SIG-M5 treated with dmso at 0.1 percent for 504 hours (cell line): Measurements from ENCODE around the gene GPR39.
"Not testable (repeated sequence)": the region's sequence is repeated elsewhere in the genome, so short reads cannot be mapped to it uniquely, and the experiment has no call there.

ENCODE experiments used
- DNase-seq: peaks from one replicate; lab custom pipeline; 2025; ENCODE audit not compliant: unreplicated experiment; lab: John Stamatoyannopoulos, UW

Gene GPR39

GRCh38 chr2:132489150-132489549, 72.5 kb downstream of the GPR39 start:
- DNase-seq = no peak

GRCh38 chr2:132495881-132496280, 79.3 kb downstream of the GPR39 start:
- DNase-seq = no peak

- no peak for DNase-seq
Measured at GRCh38 chr2:132496555-132496954, 80.0 kb downstream of the GPR39 start.

- DNase-seq = no peak
Measured at GRCh38 chr2:132497591-132497990, 81.0 kb downstream of the GPR39 start.

- no peak for DNase-seq
Measured at GRCh38 chr2:132503701-132504100, 87.1 kb downstream of the GPR39 start.

- no peak for DNase-seq
Measured at GRCh38 chr2:132515010-132515409, 98.4 kb downstream of the GPR39 start.

GRCh38 chr2:132517386-132517785, 100.8 kb downstream of the GPR39 start:
- DNase-seq = no peak

- no peak for DNase-seq
Measured at GRCh38 chr2:132518302-132518701, 101.7 kb downstream of the GPR39 start.

- no peak for DNase-seq
Measured at GRCh38 chr2:132519566-132519965, 103.0 kb downstream of the GPR39 start.

GRCh38 chr2:132521341-132521740, 104.7 kb downstream of the GPR39 start:
- DNase-seq = no peak

- DNase-seq = no peak
Measured at GRCh38 chr2:132522901-132523300, 106.3 kb downstream of the GPR39 start.

GRCh38 chr2:132537061-132537460, 120.5 kb downstream of the GPR39 start:
- DNase-seq = not testable (repeated sequence)

- DNase-seq = no peak
Measured at GRCh38 chr2:132538331-132538855, 121.8 kb downstream of the GPR39 start.

GRCh38 chr2:132540166-132540565, 123.6 kb downstream of the GPR39 start:
- no peak for DNase-seq

- DNase-seq = peak; percentile 63
Measured at GRCh38 chr2:132542953-132543569, 126.5 kb downstream of the GPR39 start.

GRCh38 chr2:132544006-132544630, 127.5 kb downstream of the GPR39 start:
- no peak for DNase-seq

GRCh38 chr2:132547090-132547687, 130.6 kb downstream of the GPR39 start:
- peak; percentile 66 for DNase-seq

GRCh38 chr2:132549935-132550670, 133.5 kb downstream of the GPR39 start:
- DNase-seq = no peak

GRCh38 chr2:132550946-132551345, 134.3 kb downstream of the GPR39 start:
- DNase-seq = no peak

- DNase-seq = no peak
Measured at GRCh38 chr2:132557694-132558093, 141.1 kb downstream of the GPR39 start.

GRCh38 chr2:132559326-132559725, 142.7 kb downstream of the GPR39 start:
- DNase-seq = no peak

GRCh38 chr2:132559921-132560320, 143.3 kb downstream of the GPR39 start:
- DNase-seq = no peak
